Mucosa of rectum (tissue), 2 donors: ENCODE results near the gene SEMA7A.
"Not testable (repeated sequence)": the region's sequence is repeated elsewhere in the genome, so short reads cannot be mapped to it uniquely, and the experiment has no call there.

Source experiments
- H3K27ac ChIP-seq, 2 donors: one replicate each; pipeline ENCODE4 v1.7.0; 2013; ENCODE audit warnings: inconsistent platforms in 2 of 2, low read depth in 2 of 2, low read length in 2 of 2
- H3K27me3 ChIP-seq, 2 donors: one replicate each; pipeline ENCODE4 v1.7.0; 2013; ENCODE audit warnings: low read length in 2 of 2; ENCODE audit not compliant: control insufficient read depth in 2 of 2, insufficient read depth in 2 of 2
- H3K36me3 ChIP-seq, 2 donors: one replicate each; pipeline ENCODE4 v1.7.0; 2013; ENCODE audit warnings: low read length in 2 of 2; ENCODE audit not compliant: control insufficient read depth in 2 of 2, insufficient read depth in 2 of 2
- H3K4me1 ChIP-seq, 2 donors: one replicate each; pipeline ENCODE4 v1.7.0; 2013; ENCODE audit warnings: low read length in 2 of 2, mild to moderate bottlenecking in 1 of 2; ENCODE audit not compliant: control insufficient read depth in 2 of 2, insufficient read depth in 2 of 2
- H3K4me3 ChIP-seq, 2 donors: one replicate each; pipeline ENCODE4 v1.7.0; 2013; ENCODE audit warnings: low read length in 2 of 2
- H3K9ac ChIP-seq, 2 donors: one replicate each; pipeline ENCODE4 v1.7.0; 2013; ENCODE audit warnings: low read length in 2 of 2, low read depth in 1 of 2, mild to moderate bottlenecking in 1 of 2
- H3K9me3 ChIP-seq, 2 donors: one replicate each; pipeline ENCODE4 v1.7.0; 2013; ENCODE audit warnings: low read length in 2 of 2; ENCODE audit not compliant: control insufficient read depth in 2 of 2
- donor health status: healthy.
- donor health status: Normal muscosa, but diverticular disease.

The SEMA7A gene, protein sequence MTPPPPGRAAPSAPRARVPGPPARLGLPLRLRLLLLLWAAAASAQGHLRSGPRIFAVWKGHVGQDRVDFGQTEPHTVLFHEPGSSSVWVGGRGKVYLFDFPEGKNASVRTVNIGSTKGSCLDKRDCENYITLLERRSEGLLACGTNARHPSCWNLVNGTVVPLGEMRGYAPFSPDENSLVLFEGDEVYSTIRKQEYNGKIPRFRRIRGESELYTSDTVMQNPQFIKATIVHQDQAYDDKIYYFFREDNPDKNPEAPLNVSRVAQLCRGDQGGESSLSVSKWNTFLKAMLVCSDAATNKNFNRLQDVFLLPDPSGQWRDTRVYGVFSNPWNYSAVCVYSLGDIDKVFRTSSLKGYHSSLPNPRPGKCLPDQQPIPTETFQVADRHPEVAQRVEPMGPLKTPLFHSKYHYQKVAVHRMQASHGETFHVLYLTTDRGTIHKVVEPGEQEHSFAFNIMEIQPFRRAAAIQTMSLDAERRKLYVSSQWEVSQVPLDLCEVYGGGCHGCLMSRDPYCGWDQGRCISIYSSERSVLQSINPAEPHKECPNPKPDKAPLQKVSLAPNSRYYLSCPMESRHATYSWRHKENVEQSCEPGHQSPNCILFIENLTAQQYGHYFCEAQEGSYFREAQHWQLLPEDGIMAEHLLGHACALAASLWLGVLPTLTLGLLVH

DNA sequence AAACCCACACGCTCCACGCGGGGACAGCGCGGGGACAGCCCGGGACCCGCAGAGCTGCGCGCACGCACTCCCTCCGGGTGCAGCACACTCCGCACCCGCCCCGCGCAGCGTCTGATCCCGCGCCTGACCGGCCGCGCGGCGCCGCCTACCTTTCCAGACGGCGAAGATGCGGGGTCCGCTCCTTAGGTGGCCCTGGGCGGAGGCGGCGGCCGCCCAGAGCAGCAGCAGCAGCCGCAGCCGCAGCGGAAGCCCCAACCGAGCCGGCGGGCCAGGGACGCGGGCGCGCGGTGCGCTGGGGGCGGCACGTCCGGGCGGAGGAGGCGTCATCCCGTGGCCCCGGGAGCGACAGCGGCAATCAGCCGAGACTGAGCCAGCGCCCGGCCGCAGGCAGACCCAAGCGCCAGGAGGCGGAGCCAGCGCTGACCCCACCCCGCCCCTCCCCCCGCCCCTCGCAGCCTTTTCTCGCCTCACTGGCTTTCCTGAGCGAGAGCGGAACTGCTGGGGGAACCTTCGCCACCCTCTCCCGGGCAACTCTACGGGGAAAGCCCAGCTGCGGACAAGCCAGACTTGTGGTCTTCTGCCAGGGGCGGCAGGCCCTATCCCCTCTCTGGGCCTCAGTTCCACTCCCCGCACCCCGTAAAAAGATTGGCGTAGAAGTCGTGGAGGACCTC, at the start of gene SEMA7A:
TSS of gene SEMA7A (minus strand) at position 367 of the 671 bp plus-strand sequence. CDS start at position 327, 40 bp downstream.
- Histone ChIP-seq H3K27me3 (peaks cover 10 to 24% of the 10 kb centered on the region in 2 donors), H3K9me3 (no peaks in the 10 kb centered on the region), H3K36me3 (no peaks in the 10 kb centered on the region), H3K9ac (peak within 1 kb of the TSS; percentile 65 to 67), H3K27ac (peak within 1 kb of the TSS; percentile 39 to 74), H3K4me1 (peaks cover 7 to 8% of the 10 kb centered on the region in 2 donors), H3K4me3 (peak within 1 kb of the TSS; percentile 64 to 65)

DNA sequence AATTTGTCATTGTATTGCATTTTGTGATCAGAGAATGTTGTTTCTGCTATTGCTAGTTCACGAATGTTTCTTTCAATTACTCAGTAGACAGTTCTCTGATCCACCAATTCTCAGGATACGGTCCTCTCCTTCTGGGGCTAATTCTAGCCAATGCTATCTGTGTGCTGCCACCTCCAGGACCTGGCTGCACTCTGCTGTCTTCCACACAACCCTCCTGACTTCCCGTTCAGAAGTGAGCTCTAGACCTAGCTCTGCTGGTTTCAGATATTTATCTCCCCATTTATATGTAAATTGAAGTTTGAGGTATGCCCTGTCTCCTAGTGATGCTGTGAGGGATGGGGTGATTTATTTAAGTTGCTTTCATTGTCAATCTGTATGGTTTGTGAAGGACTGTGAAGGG, 48.9 kb upstream of the SEMA7A start:
- Histone ChIP-seq H3K9me3 (no peaks in the 10 kb centered on the region), H3K27ac (no peak overlapping the region), H3K36me3 (no peaks in the 10 kb centered on the region), H3K4me1 (no peaks in the 10 kb centered on the region), H3K4me3 (no peak overlapping the region), H3K27me3 (no peaks in the 10 kb centered on the region), H3K9ac (no peak overlapping the region)

DNA sequence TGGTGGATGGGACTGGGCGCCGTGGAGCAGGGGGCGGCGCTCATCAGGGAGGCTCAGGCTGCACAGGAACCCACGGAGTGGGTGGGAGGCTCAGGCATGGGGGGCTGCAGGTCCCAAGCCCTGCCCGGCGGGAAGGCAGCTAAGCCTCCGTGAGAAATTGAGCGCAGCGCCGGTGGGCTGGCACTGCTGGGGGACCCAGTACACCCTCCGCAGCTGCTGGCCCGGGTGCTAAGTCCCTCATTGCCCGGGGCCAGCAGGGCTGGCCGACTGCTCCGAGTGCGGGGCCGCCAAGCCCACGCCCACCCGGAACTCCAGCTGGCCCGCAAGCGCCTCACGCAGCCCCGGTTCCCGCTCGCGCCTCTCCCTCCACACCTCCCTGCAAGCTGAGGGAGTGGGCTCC, 46.6 kb upstream of the SEMA7A start:
- H3K27ac ChIP-seq, H3K9ac ChIP-seq, H3K4me3 ChIP-seq, H3K36me3 ChIP-seq, H3K27me3 ChIP-seq, H3K9me3 ChIP-seq, H3K4me1 ChIP-seq: not testable (repeated sequence)

DNA sequence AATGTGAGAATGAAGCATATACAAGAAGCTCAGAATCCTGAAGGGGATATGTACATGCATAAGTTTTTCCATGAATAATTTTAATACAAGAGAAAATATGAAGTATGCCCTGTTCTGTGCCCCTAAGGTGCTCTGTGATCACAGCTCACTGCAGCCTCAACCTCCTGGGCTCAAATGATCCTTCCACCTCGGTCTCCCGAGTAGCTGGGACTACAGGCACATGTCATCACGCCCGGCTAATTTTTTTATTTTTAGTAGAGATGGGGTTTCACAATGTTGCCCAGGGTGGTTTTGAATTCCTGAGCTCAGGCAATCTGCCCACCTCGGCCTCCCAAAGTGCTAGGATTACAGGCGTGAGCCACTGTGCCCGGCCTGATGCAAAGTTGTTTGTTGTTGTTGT, 37.9 kb upstream of the SEMA7A start:
- not testable (repeated sequence) for H3K27ac ChIP-seq, H3K4me1 ChIP-seq, H3K9ac ChIP-seq

DNA sequence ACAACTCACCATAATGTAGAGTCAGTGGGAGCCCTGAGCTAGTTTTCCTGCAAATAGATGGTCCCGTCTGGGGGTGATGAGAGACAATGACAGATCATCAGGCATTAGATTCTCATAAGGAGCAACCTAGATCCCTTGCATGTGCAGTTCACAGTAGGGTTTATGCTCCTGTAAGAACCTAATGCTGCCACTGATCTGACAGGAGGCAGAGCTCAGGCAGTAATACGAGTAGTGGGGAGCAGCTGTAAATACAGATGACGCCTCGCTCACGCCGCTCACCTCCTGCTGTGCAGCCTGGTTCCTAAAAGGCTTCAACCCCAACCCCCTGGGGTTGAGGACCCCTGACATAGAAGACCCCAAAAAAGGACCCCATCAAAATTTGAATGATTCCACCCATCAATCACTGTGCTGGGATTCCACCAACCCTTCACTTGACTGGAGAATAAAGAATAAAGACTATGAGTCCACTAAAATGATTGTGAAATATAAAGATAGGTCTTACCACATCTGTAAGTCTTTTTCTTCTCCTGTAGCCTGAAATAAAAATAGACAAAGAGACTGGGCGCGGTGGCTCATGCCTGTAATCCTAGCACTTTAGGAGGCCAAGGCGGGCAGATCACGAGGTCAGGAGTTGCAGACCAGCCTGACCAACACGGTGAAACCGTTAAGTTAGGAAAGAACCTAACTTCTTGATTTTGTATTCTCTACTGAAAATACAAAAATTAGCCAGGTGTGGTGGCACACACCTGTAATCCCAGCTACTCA, 37.1 kb upstream of the SEMA7A start:
- Histone ChIP-seq H3K9me3 (no peaks in the 10 kb centered on the region), H3K4me1 (no peaks in the 10 kb centered on the region), H3K9ac (no peak overlapping the region), H3K27me3 (no peaks in the 10 kb centered on the region), H3K36me3 (peaks cover 2 to 8% of the 10 kb centered on the region in 2 donors), H3K27ac (no peak overlapping the region), H3K4me3 (no peak overlapping the region)

More for the DNA sequence above, 37.9 kb upstream of the SEMA7A start:
- H3K27me3 ChIP-seq, H3K9me3 ChIP-seq, H3K36me3 ChIP-seq, H3K4me3 ChIP-seq: not testable (repeated sequence)

DNA sequence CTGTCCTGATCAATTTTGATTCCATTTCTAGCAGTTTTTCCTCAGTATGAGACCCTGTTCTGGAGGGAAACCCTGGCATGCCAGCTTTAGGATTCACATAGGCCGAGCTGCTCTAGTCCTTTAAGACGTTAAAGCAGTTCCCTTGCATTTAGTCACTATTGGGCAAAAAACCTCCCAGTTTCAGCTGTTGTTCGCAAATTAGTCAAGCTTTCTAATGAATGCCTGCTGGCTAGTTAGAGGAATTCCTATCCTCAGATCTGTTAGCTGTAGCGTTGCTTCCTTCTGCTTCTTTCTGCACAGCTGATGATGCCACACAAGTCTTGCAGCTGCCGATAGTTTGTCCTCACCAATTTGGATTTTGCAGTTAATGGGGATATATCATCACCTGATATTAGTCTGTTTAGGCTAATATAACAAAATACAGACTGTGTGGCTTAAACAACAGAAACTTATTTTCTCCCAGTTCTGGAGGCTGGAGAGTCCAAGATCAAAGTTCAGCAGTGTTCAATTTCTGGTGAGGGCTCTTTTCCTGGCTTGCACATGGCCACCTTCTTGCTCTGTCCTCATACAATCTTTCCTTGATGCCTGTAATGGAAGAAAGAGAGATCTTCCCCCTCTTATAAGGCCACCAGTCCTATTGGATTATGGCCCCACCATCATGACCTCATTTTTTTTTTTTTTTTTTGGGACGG, 34.7 kb upstream of the SEMA7A start:
- Histone ChIP-seq H3K4me3 (no peak overlapping the region), H3K4me1 (no peaks in the 10 kb centered on the region), H3K27ac (no peak overlapping the region), H3K9me3 (no peaks in the 10 kb centered on the region), H3K9ac (no peak overlapping the region), H3K27me3 (no peaks in the 10 kb centered on the region), H3K36me3 (peaks cover 0 to 8% of the 10 kb centered on the region in 2 donors)

DNA sequence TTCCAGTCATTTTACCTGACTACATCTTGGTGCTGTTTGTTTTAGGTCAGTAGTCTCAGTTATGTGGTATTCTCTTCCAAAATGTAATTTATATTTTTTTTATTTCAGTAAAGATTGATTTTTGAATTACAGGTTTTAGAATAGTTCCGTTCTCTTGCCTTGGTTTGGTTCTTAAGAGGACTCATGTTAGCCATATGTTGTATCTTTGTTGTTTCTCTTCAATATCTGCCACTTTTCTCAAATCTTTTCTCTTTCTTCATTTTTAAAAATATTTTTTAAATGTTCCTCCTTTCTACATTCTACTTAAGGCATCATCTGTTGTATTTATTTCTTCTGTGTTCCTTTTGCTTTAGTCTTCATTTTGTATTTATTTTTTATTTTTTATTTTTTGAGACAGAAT, 32.8 kb upstream of the SEMA7A start:
- peaks cover 0 to 8% of the 10 kb centered on the region in 2 donors for H3K36me3 ChIP-seq
- no peaks in the 10 kb centered on the region for H3K27me3 ChIP-seq
- peaks cover 0 to 4% of the 10 kb centered on the region in 2 donors for H3K4me1 ChIP-seq
- H3K9ac ChIP-seq, result no peak overlapping the region
- H3K4me3 ChIP-seq, result no peak overlapping the region
- no peaks in the 10 kb centered on the region for H3K9me3 ChIP-seq
- H3K27ac ChIP-seq, result no peak overlapping the region

DNA sequence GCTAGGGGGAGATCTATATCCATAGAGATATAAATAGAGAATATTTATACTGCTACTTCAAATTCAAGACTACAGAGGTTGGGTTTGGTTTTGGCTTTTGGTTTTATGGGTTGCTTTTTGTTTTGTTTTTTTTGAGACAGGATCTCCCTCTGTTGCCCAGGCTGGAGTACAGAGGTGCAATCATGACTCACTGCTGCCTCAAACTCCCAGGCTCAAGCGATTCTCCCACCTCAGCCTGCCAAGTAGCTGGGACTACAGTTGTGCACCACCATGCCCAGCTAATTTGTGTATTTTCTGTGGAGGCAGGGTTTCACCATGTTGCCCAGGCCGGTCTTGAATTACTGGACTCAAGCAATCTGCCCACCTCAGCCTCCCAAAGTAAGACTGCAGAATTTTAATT, 31.1 kb upstream of the SEMA7A start:
- no peaks in the 10 kb centered on the region for H3K9me3 ChIP-seq
- H3K27ac ChIP-seq, result no peak overlapping the region
- no peaks in the 10 kb centered on the region for H3K27me3 ChIP-seq
- H3K9ac ChIP-seq, result no peak overlapping the region
- peaks cover 0 to 4% of the 10 kb centered on the region in 2 donors for H3K36me3 ChIP-seq
- no peak overlapping the region for H3K4me3 ChIP-seq
- peaks cover 6 to 10% of the 10 kb centered on the region in 2 donors for H3K4me1 ChIP-seq

DNA sequence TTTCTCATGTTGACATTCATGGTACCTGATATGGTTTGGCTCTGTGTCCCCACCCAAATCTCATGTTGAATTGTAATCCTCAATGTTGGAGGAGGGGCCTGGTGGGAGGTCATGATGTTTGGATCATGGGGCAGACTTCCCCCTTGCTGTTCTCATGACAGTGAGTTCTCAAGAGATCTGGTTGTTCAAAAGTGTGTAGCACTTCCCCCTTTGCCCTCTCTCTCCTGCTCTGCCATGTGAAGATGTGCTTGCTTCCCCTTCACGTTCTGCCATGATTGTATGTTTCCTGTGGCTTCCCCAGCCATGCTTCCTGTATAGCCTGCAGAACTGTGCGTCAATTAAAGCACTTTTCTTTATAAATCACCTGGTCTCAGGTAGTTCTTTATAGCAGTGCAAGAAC, 30.5 kb upstream of the SEMA7A start:
- Histone ChIP-seq H3K27ac (no peak overlapping the region), H3K9ac (no peak overlapping the region), H3K4me3 (no peak overlapping the region), H3K36me3 (peaks cover 0 to 4% of the 10 kb centered on the region in 2 donors), H3K27me3 (no peaks in the 10 kb centered on the region), H3K9me3 (no peaks in the 10 kb centered on the region), H3K4me1 (peaks cover 6 to 10% of the 10 kb centered on the region in 2 donors)
